ENCODE results near the gene PTCD2.

- no peak for TF ChIP-seq GABPA (IDR thresholded peaks at IDR 0.05; ENCODE audit: borderline replicate concordance, insufficient read depth, low read length)
- no peak for TF ChIP-seq RAD21 (IDR thresholded peaks at IDR 0.05 in 1 of 2, conservative IDR thresholded peaks at IDR 0.05 in 1 of 2; ENCODE audit: low read depth in 2 of 2, low read length in 2 of 2)
- TF ChIP-seq, protein P1, sequence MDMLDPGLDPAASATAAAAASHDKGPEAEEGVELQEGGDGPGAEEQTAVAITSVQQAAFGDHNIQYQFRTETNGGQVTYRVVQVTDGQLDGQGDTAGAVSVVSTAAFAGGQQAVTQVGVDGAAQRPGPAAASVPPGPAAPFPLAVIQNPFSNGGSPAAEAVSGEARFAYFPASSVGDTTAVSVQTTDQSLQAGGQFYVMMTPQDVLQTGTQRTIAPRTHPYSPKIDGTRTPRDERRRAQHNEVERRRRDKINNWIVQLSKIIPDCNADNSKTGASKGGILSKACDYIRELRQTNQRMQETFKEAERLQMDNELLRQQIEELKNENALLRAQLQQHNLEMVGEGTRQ (IDR thresholded peaks at IDR 0.05; ENCODE audit: low read length), result no peak
- TF ChIP-seq KDM1A (IDR thresholded peaks at IDR 0.05; ENCODE audit: borderline replicate concordance, low read length), result no peak
- TF ChIP-seq POLR2AphosphoS5 (IDR thresholded peaks at IDR 0.05; ENCODE audit: low read depth, low read length), result no peak
- TF ChIP-seq, protein P2, sequence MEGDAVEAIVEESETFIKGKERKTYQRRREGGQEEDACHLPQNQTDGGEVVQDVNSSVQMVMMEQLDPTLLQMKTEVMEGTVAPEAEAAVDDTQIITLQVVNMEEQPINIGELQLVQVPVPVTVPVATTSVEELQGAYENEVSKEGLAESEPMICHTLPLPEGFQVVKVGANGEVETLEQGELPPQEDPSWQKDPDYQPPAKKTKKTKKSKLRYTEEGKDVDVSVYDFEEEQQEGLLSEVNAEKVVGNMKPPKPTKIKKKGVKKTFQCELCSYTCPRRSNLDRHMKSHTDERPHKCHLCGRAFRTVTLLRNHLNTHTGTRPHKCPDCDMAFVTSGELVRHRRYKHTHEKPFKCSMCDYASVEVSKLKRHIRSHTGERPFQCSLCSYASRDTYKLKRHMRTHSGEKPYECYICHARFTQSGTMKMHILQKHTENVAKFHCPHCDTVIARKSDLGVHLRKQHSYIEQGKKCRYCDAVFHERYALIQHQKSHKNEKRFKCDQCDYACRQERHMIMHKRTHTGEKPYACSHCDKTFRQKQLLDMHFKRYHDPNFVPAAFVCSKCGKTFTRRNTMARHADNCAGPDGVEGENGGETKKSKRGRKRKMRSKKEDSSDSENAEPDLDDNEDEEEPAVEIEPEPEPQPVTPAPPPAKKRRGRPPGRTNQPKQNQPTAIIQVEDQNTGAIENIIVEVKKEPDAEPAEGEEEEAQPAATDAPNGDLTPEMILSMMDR (IDR thresholded peaks at IDR 0.05; ENCODE audit: control extremely low read depth in 1 of 3, insufficient read depth in 1 of 3, low read depth in 1 of 3, low read length in 3 of 3), result no peak
- no peak for TF ChIP-seq RXRA (IDR thresholded peaks at IDR 0.05; ENCODE audit: insufficient read depth, low read depth, low read length)
These were observed 18.0 kb upstream of the PTCD2 start for GRCh38 chr5:72302171-72302570.

Measured in H1 (cell line).